ENCODE measurements around the gene GRIK1.

The GRIK1 gene

GRCh38 chr21:29499734-29500343 is 440.0 kb downstream of the GRIK1 start:
- H3K4me3 ChIP-seq (ENCODE audit: low read length): no peak overlapping the region

DNA sequence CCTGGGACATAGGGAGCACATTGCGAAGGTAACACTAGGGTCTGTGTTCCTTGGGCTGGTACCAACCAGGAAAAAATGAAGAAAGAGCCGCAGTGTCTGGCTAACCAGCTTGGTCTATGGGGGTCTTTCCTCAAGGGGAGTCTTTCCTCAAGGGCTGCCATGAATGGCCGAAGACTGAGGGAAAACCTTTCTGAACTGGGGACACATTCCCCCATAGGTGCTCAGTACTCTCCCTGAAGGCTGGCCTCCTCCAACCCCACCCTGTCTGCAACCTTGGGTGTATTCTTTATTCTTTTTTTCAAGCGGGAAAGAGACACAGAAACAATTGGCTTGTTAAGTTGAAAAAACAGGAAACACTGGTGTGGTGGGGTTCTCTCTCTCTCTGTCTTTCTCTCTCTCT is 440.6 kb downstream of the GRIK1 start:
- no peak for TF ChIP-seq ZNF274 (IDR thresholded peaks at IDR 0.05; ENCODE audit: low read depth, low read length)
- H3K4me3 ChIP-seq (ENCODE audit: low read length): no peak overlapping the region

More at GRCh38 chr21:29499734-29500343, 440.0 kb downstream of the GRIK1 start:
- TF ChIP-seq ZNF274 (IDR thresholded peaks at IDR 0.05; ENCODE audit: low read depth, low read length): no peak

DNA sequence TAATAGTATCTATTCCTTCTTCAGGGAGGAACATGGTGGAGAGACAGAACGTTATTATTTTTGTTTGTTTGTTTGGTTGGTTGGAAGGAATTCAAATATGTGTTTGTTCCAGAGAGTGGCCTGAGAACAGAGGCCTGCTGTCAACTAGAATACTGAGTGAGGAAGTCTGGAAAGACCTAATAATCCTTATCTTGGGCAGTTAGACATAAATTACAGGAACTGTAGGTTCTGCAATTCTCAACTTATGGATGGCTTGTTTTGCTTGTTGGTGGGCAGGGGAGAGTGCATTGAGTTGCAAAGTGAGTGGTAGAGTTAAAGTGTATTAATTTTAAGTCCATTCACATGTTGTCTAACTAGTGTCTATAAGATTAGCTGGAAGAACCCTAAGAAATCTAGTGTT is 443.5 kb downstream of the GRIK1 start:
- no peak for TF ChIP-seq ZNF274 (IDR thresholded peaks at IDR 0.05; ENCODE audit: low read depth, low read length)
- H3K4me3 ChIP-seq (ENCODE audit: low read length): no peak overlapping the region

DNA sequence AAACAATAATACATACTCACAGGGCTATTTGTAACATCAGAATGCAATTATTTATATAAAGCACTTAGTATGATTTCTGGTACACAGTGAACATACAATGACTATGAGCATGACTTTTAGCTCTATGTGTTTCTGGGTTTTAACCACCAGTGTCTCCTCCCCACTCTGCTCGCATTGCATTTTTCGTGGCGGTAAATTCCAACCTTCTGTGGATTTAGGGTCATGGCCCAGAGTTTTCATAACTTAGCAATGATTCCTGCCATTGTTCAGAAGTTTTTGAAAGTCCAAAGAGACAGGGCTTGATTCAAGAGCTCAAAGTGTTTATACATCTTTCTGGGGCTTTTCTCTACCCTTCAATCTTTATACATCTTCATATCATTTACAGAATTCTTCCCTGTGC is 449.8 kb downstream of the GRIK1 start:
- no peak for TF ChIP-seq ZNF274 (IDR thresholded peaks at IDR 0.05; ENCODE audit: low read depth, low read length)
- no peak overlapping the region for H3K4me3 ChIP-seq (ENCODE audit: low read length)

DNA sequence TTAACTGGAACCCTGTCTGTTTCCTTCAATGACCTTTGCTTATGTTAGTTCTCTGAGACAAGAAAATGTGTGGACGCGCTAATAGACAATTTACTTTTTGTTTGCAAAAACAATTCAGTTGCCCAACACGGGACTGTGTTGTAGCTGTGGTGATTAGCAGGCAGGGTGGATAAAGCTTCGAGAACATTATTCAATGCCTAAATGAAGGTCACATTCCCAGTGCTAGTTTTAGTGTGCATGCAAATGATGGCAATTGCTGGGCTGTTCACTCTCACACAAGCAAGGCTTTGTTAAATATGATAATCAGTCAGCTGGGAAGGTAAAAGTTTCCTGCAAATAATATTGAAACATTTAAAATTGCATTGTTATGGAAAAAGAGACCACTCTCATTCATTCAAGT is 452.6 kb downstream of the GRIK1 start:
- H3K4me3 ChIP-seq (ENCODE audit: low read length): no peak overlapping the region
- no peak for TF ChIP-seq ZNF274 (IDR thresholded peaks at IDR 0.05; ENCODE audit: low read depth, low read length)

Measured in GM08714 (cell line).